Astrocyte (in vitro differentiated cells and primary cell): ENCODE results near the gene ZNF544. TPM values are rescaled to one million over a fixed set of nuclear protein-coding genes. Genes with fewer than 3 reads are reported as not detected.

Source experiments
- DNase-seq: peaks from one replicate; pipeline ENCODE4 v3.0.0-alpha.2; 2010; ENCODE audit warnings: low read depth
- FAIRE-seq: peaks from 2 replicates; lab custom pipeline; 2011; peaks lifted over from hg19 to GRCh38; lab: Jason Lieb, UNC
- H2AFZ ChIP-seq: 2 replicates; pipeline ENCODE4 v1.6.0; 2012; ENCODE audit warnings: low read depth, low read length, inconsistent platforms
- H3K27ac ChIP-seq: 2 replicates; pipeline ENCODE4 v1.5.1; 2011; ENCODE audit warnings: low read depth, low read length, inconsistent platforms
- H3K27me3 ChIP-seq: 2 replicates; pipeline ENCODE4 v1.6.0; 2011; ENCODE audit warnings: low read length, inconsistent platforms; ENCODE audit not compliant: insufficient read depth
- H3K36me3 ChIP-seq: 2 replicates; pipeline ENCODE4 v1.5.1; 2011; ENCODE audit warnings: low read length, inconsistent platforms; ENCODE audit not compliant: insufficient read depth
- H3K4me1 ChIP-seq: 2 replicates; pipeline ENCODE4 v1.5.1; 2011; ENCODE audit warnings: low read length, inconsistent platforms; ENCODE audit not compliant: insufficient read depth
- H3K4me2 ChIP-seq: 2 replicates; pipeline ENCODE4 v1.6.0; 2012; ENCODE audit warnings: low read length, inconsistent platforms
- H3K4me3 ChIP-seq: 2 replicates; pipeline ENCODE4 v1.5.1; 2011; ENCODE audit warnings: low read depth, mild to moderate bottlenecking, low read length, inconsistent platforms; ENCODE audit not compliant: insufficient read depth
- H3K79me2 ChIP-seq: 2 replicates; pipeline ENCODE4 v1.6.0; 2012; ENCODE audit warnings: mild to moderate bottlenecking, low read length, inconsistent platforms; ENCODE audit not compliant: insufficient read depth
- H3K9ac ChIP-seq: 2 replicates; pipeline ENCODE4 v1.6.0; 2012; ENCODE audit warnings: mild to moderate bottlenecking, low read length, inconsistent platforms
- H3K9me3 ChIP-seq: 2 replicates; pipeline ENCODE4 v1.5.1; 2012; ENCODE audit warnings: low read depth, mild to moderate bottlenecking, low read length, inconsistent platforms; ENCODE audit not compliant: insufficient read depth
- H4K20me1 ChIP-seq: 2 replicates; pipeline ENCODE4 v1.6.0; 2012; ENCODE audit warnings: low read length, inconsistent platforms; ENCODE audit not compliant: insufficient read depth
- H3K27ac Mint-ChIP-seq: one replicate; pipeline ENCODE4 v1.8.0; 2021; ENCODE audit warnings: mild to moderate bottlenecking, mixed read lengths; ENCODE audit not compliant: unreplicated experiment
- H3K27me3 Mint-ChIP-seq: one replicate; pipeline ENCODE4 v1.8.0; 2021; ENCODE audit warnings: low read depth, mixed read lengths; ENCODE audit not compliant: unreplicated experiment
- H3K36me3 Mint-ChIP-seq: one replicate; pipeline ENCODE4 v1.8.0; 2021; ENCODE audit warnings: low read depth, mixed read lengths; ENCODE audit not compliant: unreplicated experiment
- H3K4me1 Mint-ChIP-seq: one replicate; pipeline ENCODE4 v1.8.0; 2021; ENCODE audit warnings: low read depth, mixed read lengths; ENCODE audit not compliant: unreplicated experiment
- H3K4me3 Mint-ChIP-seq: one replicate; pipeline ENCODE4 v1.8.0; 2021; ENCODE audit warnings: mild to moderate bottlenecking, moderate library complexity, mixed read lengths; ENCODE audit not compliant: unreplicated experiment
- H3K9me3 Mint-ChIP-seq: one replicate; pipeline ENCODE4 v1.8.0; 2021; ENCODE audit warnings: mild to moderate bottlenecking, mixed read lengths; ENCODE audit not compliant: unreplicated experiment
- CTCF ChIP-seq: IDR thresholded peaks from 2 replicates; pipeline ENCODE4 v1.5.1; 2011; ENCODE audit warnings: low read depth, mild to moderate bottlenecking, inconsistent platforms, low read length, moderate library complexity; ENCODE audit not compliant: insufficient read depth
- EZH2 ChIP-seq: IDR thresholded peaks from 2 replicates; pipeline ENCODE4 v1.6.1; 2012; ENCODE audit warnings: mild to moderate bottlenecking, low read length, inconsistent platforms; ENCODE audit not compliant: insufficient read depth
- total RNA-seq: library from RNA; stranded (reverse); gene quantifications from 2 replicates; pipeline ENCODE4 v1.2.1, GENCODE V29; 2021

ZNF544 gene
- total RNA-seq, 1 donor from 2014 or later = 23.4 TPM

GRCh38 chr19:58291943-58292342 lies 63.2 kb downstream of the ZNF544 start:
- peak overlapping the region; percentile 62 for H3K4me3 Mint-ChIP-seq
- Histone ChIP-seq H4K20me1 (peaks cover 7% of the 10 kb centered on the region), H3K4me3 (no peak overlapping the region), H3K27me3 (no peaks in the 10 kb centered on the region), H3K79me2 (peaks cover 25% of the 10 kb centered on the region), H2AFZ (no peak overlapping the region), H3K9me3 (peaks cover 56% of the 10 kb centered on the region), H3K4me1 (no peaks in the 10 kb centered on the region), H3K27ac (no peak overlapping the region), H3K4me2 (no peak overlapping the region), H3K36me3 (peaks cover 49% of the 10 kb centered on the region), H3K9ac (no peak overlapping the region)
- no peaks in the 10 kb centered on the region for H3K27me3 Mint-ChIP-seq
- peaks cover 2% of the 10 kb centered on the region for H3K4me1 Mint-ChIP-seq
- H3K27ac Mint-ChIP-seq = peak overlapping the region; percentile 34
- FAIRE-seq (no peak), DNase-seq (no peak)
- H3K36me3 Mint-ChIP-seq = peaks cover 80% of the 10 kb centered on the region
- TF ChIP-seq EZH2 (no peak), CTCF (no peak)
- H3K9me3 Mint-ChIP-seq = peaks cover 35% of the 10 kb centered on the region

GRCh38 chr19:58294743-58295374 lies 66.1 kb downstream of the ZNF544 start:
- Histone ChIP-seq H3K4me2 (no peak overlapping the region), H3K4me1 (no peaks in the 10 kb centered on the region), H3K36me3 (peaks cover 39% of the 10 kb centered on the region), H3K27me3 (no peaks in the 10 kb centered on the region), H3K9ac (no peak overlapping the region), H4K20me1 (peaks cover 12% of the 10 kb centered on the region), H2AFZ (no peak overlapping the region), H3K27ac (no peak overlapping the region), H3K4me3 (no peak overlapping the region), H3K9me3 (peaks cover 51% of the 10 kb centered on the region), H3K79me2 (peaks cover 38% of the 10 kb centered on the region)
- DNase-seq (no peak), FAIRE-seq (no peak)
- TF ChIP-seq EZH2 (no peak), CTCF (no peak)
- peaks cover 2% of the 10 kb centered on the region for H3K4me1 Mint-ChIP-seq
- H3K4me3 Mint-ChIP-seq = peak overlapping the region; percentile 20
- peaks cover 86% of the 10 kb centered on the region for H3K36me3 Mint-ChIP-seq
- no peak overlapping the region for H3K27ac Mint-ChIP-seq
- no peaks in the 10 kb centered on the region for H3K27me3 Mint-ChIP-seq
- H3K9me3 Mint-ChIP-seq = peaks cover 34% of the 10 kb centered on the region

- FAIRE-seq (no peak), DNase-seq (no peak)
- Mint-ChIP-seq H3K4me3 (no peak overlapping the region), H3K27ac (no peak overlapping the region), H3K4me1 (peaks cover 1% of the 10 kb centered on the region), H3K36me3 (peaks cover 83% of the 10 kb centered on the region), H3K9me3 (peaks cover 34% of the 10 kb centered on the region), H3K27me3 (no peaks in the 10 kb centered on the region)
- no peak overlapping the region for H3K4me3 ChIP-seq
- H3K79me2 ChIP-seq = peaks cover 48% of the 10 kb centered on the region
- H3K27ac ChIP-seq = no peak overlapping the region
- H4K20me1 ChIP-seq = peaks cover 25% of the 10 kb centered on the region
- no peaks in the 10 kb centered on the region for H3K27me3 ChIP-seq
- H3K4me1 ChIP-seq = no peaks in the 10 kb centered on the region
- peaks cover 42% of the 10 kb centered on the region for H3K36me3 ChIP-seq
- TF ChIP-seq CTCF (no peak), EZH2 (no peak)
- peaks cover 51% of the 10 kb centered on the region for H3K9me3 ChIP-seq
- H3K4me2 ChIP-seq = no peak overlapping the region
- no peak overlapping the region for H3K9ac ChIP-seq
- no peak overlapping the region for H2AFZ ChIP-seq
Observed at GRCh38 chr19:58296104-58296503, 67.4 kb downstream of the ZNF544 start.
